HG02870 (cell line): ENCODE results near the gene RPL37.
"Not testable (repeated sequence)": the region's sequence is repeated elsewhere in the genome, so short reads cannot be mapped to it uniquely, and the experiment has no call there.

Source experiments
- ATAC-seq: cut with Tn5 transposase; IDR thresholded peaks from one replicate; pipeline ENCODE4 v1.9.1; 2021; ENCODE audit warnings: mild to moderate bottlenecking, moderate library complexity; ENCODE audit not compliant: unreplicated experiment

The RPL37 gene

DNA sequence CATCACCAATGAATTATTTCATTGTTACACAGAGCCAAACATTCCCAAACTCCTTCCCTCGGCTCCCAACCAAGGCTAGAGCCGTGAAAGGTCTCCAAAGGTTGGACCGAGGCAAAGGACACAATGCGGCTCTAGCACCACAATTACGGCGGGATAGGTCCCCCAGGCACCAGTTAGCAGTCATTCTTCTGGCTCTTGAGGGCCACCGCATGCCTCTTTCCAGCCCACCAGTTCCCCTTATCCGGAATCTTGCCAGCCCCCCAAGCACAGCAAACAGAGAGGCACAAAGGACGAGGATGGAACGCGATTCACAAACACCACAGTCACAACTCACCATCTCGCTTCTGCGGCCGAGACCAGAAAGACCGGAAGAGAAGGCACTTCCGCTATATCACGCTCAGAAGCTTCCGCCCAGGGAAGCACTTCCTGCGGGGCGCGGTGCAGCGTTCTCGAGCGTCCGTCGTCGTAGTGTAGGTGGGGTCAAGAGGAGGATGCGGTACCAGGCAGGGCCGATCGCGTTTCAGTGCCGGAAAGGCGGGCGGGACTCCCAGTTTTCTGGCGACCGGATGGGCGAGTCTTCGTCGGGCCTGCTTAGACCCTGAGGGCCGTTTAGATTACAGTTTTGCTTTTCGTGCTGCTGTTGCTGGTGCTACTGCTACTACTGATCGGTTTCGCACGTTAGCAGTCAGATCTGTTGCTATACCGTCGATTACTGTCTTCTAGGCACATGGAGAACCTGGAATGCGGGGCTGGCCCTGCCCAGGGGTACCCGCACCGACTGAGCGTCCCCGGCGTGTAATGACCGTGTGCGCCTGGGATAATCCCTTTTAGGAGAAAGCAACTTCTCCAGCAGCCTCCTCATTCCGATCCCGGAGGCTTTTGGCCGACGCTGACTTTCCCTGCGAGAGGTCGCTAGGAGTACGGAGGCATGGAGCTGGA lies at the start of gene RPL37:
Gene RPL37, minus strand, starts transcription at position 374 of the 939 bp plus-strand sequence. Its CDS starts 37 bp downstream, at position 337.
- ATAC-seq = peak; percentile 90

DNA sequence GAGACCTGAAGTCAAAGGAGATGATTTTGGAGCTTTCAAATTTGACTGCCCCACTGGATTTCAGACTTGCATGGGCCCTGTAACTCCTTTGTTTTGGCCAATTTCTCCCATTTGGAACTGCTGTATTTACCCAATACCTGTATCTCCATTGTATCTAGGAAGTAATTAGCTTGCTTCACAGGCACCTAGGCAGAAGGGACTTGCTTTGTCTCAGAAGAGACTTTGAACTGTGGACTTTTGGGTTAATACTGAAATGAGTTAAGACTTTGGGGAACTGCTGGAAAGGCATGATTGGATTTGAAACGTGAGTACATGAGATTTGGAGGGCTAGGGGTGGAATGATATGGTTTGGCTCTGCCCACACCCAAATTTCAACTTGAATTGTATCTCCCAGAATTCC lies 48.0 kb upstream of the RPL37 start:
- not testable (repeated sequence) for ATAC-seq

DNA sequence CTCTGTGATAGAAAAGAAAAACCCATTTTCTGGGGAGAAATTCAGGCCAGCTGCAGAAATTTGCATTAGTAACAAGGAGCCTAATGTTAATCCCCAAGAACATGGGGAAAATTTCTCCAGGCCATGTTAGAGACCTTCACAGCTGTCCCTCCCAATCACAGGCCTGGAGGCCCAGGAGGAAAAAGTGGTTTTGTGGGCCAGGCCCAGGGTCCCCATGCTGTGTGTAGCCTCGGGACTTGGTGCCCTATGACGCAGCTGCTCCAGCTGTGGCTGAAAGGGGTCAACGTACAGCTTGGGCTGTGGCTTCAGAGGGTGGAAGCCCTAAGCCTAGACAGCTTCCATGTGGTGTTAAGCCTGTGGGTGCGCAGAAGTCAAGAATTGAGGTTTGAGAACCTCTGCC lies 47.3 kb upstream of the RPL37 start:
- no peak for ATAC-seq

DNA sequence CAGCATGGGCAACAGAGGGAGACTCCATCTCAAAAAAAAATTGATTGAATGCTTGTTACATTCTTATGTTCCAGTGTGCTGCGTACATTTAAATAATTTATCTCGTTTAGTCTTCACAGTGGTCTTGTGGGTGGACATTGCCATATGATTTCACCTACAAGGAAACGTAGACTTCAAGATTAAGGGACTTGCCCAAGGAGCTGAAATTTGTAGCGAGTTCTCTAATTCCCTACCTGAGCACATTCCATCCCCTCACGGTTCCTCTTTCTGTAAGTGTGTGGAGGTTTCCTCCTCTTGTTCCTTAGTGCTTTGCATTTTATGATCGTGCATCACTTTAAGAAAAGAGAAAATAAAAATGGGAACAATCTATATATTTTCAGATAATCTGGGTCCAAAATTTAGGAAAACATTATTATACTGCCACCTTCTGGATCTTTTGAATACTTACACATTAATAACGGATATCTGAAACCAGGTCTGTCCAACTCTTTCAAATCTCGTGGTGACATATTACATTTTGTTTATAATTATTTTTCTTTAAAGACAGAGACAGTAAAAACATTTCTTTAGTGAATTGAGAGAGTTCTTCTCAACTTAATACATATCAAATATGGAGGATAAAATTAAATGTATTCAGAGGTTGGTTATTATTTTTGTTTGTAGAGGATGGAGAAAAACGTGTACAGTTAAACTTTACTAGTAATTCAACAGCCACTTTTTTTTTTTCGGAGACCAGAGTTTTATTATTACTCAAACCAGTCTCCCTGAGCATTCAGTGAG lies 44.3 kb upstream of the RPL37 start:
- ATAC-seq = peak; percentile 57

GRCh38 chr5:40877371-40877988 lies 42.5 kb upstream of the RPL37 start:
- ATAC-seq = no peak

DNA sequence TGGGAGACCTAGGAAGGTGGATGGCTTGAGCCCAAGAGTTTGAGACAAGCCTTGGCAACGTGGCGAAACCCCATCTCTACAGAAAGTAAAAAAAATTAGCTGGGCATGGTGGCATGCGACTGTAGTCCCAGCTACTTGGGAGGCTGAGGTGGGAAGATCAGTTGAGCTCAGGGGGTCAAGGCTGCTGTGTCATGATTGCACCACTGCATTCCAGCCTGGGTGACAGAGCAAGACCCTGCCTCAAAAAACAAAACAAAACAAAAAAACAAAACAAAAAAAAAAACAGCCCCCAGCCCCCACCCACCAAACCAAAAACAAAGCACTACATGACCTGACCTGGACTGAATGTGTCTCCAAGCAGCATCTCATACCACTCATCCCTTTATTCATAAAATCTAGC lies 40.9 kb upstream of the RPL37 start:
- ATAC-seq = no peak

DNA sequence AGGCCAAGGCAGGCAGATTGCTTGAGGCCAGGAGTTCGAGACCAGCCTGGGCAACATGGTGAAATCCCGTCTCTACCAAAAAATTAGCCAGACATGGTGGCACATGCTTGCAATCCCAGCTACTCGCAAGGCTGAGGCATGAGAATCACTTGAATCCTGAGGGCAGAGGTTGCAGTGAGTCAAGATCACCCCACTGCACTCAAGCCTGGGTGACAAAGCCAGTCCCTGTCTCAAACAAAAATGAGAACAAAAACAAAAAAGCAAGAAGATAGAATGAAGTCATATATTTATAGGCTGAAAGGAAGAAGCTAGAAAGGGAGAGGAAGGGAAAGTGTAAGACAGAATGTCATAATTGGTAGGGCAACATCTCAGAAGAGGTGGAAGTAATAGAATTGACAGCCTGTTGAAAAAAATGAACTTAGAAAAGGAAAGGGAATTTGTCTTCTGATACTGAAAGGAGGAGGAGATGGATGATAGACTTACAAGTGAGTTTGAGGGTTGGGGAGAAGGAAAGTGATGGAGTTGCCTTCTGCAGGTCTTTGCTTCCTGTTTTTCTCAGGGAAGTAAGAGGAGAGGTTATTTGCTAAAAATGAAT lies 38.4 kb upstream of the RPL37 start:
- ATAC-seq = no peak

GRCh38 chr5:40872253-40872652 lies 37.2 kb upstream of the RPL37 start:
- not testable (repeated sequence) for ATAC-seq

GRCh38 chr5:40871177-40871576 lies 36.2 kb upstream of the RPL37 start:
- ATAC-seq = no peak

DNA sequence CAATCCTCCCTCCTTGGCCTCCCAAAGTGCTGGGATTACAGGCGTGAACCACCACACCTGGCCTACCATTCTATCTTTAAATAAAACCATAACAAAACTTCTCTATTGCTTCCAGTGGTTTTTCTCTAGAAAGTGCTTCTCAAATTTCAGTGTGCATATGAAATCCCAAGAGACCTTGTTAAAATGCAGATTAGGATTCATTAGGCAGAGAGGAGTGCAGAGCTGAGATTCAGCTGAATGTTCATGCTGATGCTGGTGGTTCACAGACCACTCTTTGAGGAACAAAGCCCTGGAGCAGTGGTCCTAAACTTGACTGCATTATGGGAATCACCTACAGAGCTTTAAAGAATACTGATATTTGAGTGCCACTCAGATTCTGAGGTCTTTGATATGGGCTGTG lies 34.4 kb upstream of the RPL37 start:
- no peak for ATAC-seq

- no peak for ATAC-seq
Measured at GRCh38 chr5:40866844-40867243, 31.8 kb upstream of the RPL37 start.

DNA sequence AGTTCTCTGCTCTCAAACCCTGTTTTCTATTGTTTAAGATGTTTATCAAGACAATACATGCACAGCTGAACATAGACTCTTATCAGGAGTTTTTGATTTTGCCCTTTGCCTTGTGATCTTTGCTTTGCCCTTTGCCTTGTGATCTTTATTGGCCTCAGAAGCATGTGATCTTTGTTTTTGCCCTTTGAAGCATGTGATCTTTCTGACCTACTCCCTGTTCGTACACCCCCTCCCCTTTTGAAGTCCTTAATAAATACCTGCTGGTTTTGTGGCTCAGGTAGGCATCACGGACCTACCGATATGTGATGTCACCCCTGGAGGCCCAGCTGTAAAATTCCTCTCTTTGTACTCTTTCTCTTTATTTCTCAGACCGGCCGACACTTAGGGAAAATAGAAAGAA lies 30.0 kb upstream of the RPL37 start:
- not testable (repeated sequence) for ATAC-seq

DNA sequence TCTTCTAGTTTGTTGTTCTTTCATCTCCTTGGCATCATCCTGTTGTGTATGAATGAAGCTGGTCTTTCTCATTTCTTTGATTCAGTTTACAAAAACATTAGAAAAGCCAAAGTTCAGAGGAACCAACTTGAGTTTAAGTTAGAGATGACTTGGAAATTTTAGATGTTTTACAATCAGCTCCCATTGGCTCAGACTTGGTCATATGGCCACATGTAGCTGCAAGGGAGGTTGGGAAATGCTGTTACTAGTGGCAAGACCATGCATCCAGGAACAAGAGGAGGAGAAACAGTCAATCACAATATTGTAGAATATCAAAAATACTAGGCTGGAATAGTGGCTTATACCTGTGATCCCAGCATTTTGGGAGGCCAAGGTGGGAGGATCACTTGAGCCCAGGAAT lies 25.7 kb upstream of the RPL37 start:
- ATAC-seq = no peak

DNA sequence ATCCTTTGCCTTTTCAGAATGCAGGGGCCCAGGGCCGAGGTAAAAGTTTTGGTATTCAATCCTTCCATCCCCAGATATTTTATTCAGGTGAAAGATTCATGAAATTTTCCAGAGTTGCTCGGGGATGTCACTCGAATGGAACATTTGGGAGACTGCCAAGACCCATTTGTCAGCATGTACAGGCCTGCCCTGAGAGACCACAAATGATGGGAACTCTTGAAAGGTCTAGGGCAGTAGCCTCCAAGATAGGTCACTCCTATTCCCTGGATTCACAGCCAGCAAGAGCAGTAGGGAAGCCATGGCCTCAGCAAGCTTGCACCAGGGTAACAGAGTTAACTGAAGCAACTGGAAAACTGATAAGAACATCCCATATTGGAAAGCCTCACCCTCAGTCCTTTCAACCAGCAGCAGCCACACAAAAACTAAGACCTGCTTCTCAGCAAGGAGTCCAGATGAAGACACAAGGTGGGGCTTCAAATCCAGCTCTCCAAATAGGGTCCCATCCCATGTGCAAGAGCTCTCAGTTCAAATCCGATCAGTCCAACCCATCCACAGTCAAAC lies 18.7 kb upstream of the RPL37 start:
- ATAC-seq = no peak

- ATAC-seq = no peak
Measured at GRCh38 chr5:40847525-40847924, 12.5 kb upstream of the RPL37 start.

- no peak for ATAC-seq
Measured at GRCh38 chr5:40846371-40846770, 11.3 kb upstream of the RPL37 start.

DNA sequence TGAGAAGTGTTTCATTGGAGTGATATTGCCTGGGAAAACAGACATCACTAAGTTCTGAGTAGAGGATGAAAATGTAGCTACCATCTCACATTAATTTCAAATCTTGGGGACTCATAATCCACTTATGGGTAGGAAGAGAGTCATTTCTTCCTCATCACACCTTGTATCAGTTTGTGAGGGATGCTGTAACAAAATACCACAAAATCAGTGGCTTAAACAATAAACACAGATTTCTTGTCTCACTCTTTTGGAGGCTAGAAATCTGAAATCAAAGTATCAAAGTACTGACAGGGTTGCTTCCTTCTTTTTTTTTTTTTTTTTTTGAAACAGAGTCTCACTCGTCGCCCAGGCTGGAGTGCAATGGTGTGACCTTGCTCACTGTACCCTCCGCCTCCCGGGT lies 9.5 kb upstream of the RPL37 start:
- ATAC-seq = no peak

GRCh38 chr5:40842351-40842750 lies 7.3 kb upstream of the RPL37 start:
- ATAC-seq = no peak

- no peak for ATAC-seq
Measured at GRCh38 chr5:40841068-40841805, 6.2 kb upstream of the RPL37 start, which contains the start of gene CARD6. CARD6 (plus strand) TSS chr5:40841367; CDS start chr5:40841383, 16 bp downstream.

- ATAC-seq = no peak
Measured at GRCh38 chr5:40838086-40838485, 3.1 kb upstream of the RPL37 start.
